ENCODE measurements around the gene POLR3A. TPM values are rescaled to one million over a fixed set of nuclear protein-coding genes. Genes with fewer than 3 reads are reported as not detected.

The POLR3A gene
- total RNA-seq, 2 donors from 2014 or later = 28.2 to 28.6 TPM

DNA sequence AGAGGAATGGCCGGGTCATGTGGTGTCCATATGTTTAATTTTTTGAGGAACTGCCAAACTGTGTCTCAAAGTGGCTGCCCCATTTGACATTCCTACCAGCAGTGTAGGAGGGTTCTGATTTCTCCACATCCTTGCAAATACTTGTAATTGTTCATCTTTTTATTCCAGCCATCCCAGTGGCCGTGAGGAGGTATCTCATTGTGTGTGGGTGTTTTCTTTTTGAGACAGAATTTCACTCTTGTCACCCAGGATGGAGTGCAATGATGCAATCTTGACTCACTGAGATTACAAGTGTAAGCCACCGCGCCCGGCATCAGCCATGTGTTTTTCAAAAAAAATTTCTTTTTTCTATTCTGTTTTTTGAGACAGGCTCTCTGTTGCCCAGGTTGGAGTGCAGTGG lies 64.0 kb downstream of the POLR3A start:
- no peak overlapping the region for H3K4me3 ChIP-seq (ENCODE audit: low read length)
- peaks cover 24% of the 10 kb centered on the region for H3K9me3 Mint-ChIP-seq
- H3K36me3 Mint-ChIP-seq (ENCODE audit: low read depth) = no peaks in the 10 kb centered on the region
- no peaks in the 10 kb centered on the region for H3K4me1 ChIP-seq (ENCODE audit: control insufficient read depth, insufficient read depth, low read length)
- no peaks in the 10 kb centered on the region for H3K36me3 ChIP-seq (ENCODE audit: control insufficient read depth, insufficient read depth, low read length)
- 75 to 96% methylated on average over 5 of the region's 5 CpGs for WGBS, 2 experiments (ENCODE audit: insufficient coverage in 1 of 2, insufficient read length in 1 of 2)
- no peaks in the 10 kb centered on the region for H3K27me3 Mint-ChIP-seq (ENCODE audit: insufficient read depth)
- H3K27ac ChIP-seq (ENCODE audit: low read depth, low read length) = no peak overlapping the region
- peaks cover 20% of the 10 kb centered on the region for H3K9me3 ChIP-seq (ENCODE audit: control insufficient read depth, low read length)
- no peaks in the 10 kb centered on the region for H3K27me3 ChIP-seq (ENCODE audit: control insufficient read depth, insufficient read depth, low read length, poor library complexity, severe bottlenecking)
- DNase-seq = no peak
- H3K4me1 Mint-ChIP-seq = no peaks in the 10 kb centered on the region
- no peak overlapping the region for H3K9ac ChIP-seq (ENCODE audit: extremely low read depth, low read length, poor library complexity, severe bottlenecking)
- TF ChIP-seq CTCF (conservative IDR thresholded peaks at IDR 0.05) = no peak
- H3K27ac Mint-ChIP-seq = no peak overlapping the region
- H3K4me3 Mint-ChIP-seq = no peak overlapping the region

GRCh38 chr10:77964811-77965210 lies 64.5 kb downstream of the POLR3A start:
- H3K27ac Mint-ChIP-seq = no peak overlapping the region
- no peak overlapping the region for H3K9ac ChIP-seq (ENCODE audit: extremely low read depth, low read length, poor library complexity, severe bottlenecking)

DNA sequence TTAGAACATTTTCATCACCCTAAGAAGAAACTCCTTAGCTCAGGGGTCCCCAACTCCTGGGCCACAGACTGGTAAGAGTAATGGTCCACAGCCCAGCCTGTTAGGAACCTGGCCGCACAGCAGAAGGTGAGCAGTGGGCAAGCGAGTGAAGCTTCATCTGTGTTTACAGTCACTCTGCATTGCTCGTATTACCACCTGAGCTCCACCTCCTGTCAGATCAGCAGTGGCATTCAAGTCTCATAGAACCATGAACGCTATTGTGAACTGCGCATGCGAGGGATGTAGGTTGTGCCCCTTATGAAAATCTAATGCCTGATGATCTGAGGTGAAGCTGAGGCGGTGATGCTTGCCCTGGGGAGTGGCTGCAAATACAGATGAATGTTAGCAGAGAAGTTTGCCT lies 65.4 kb downstream of the POLR3A start:
- TF ChIP-seq CTCF (conservative IDR thresholded peaks at IDR 0.05) = no peak
- peaks cover 3% of the 10 kb centered on the region for H3K27me3 Mint-ChIP-seq (ENCODE audit: insufficient read depth)
- no peak overlapping the region for H3K27ac Mint-ChIP-seq
- H3K9me3 Mint-ChIP-seq = peaks cover 24% of the 10 kb centered on the region
- Histone ChIP-seq H3K9ac (ENCODE audit: extremely low read depth, low read length, poor library complexity, severe bottlenecking) (no peak overlapping the region), H3K4me3 (ENCODE audit: low read length) (no peak overlapping the region), H3K36me3 (ENCODE audit: control insufficient read depth, insufficient read depth, low read length) (no peaks in the 10 kb centered on the region), H3K27ac (ENCODE audit: low read depth, low read length) (no peak overlapping the region), H3K4me1 (ENCODE audit: control insufficient read depth, insufficient read depth, low read length) (no peaks in the 10 kb centered on the region), H3K9me3 (ENCODE audit: control insufficient read depth, low read length) (peaks cover 20% of the 10 kb centered on the region), H3K27me3 (ENCODE audit: control insufficient read depth, insufficient read depth, low read length, poor library complexity, severe bottlenecking) (no peaks in the 10 kb centered on the region)
- H3K36me3 Mint-ChIP-seq (ENCODE audit: low read depth) = no peaks in the 10 kb centered on the region
- no peaks in the 10 kb centered on the region for H3K4me1 Mint-ChIP-seq
- 95 to 98% methylated on average over 7 of the region's 7 CpGs for WGBS, 2 experiments (ENCODE audit: insufficient coverage in 1 of 2, insufficient read length in 1 of 2)
- no peak for DNase-seq
- no peak overlapping the region for H3K4me3 Mint-ChIP-seq

More at GRCh38 chr10:77964811-77965210, 64.5 kb downstream of the POLR3A start:
- Histone ChIP-seq H3K36me3 (ENCODE audit: control insufficient read depth, insufficient read depth, low read length) (no peaks in the 10 kb centered on the region), H3K27me3 (ENCODE audit: control insufficient read depth, insufficient read depth, low read length, poor library complexity, severe bottlenecking) (no peaks in the 10 kb centered on the region), H3K27ac (ENCODE audit: low read depth, low read length) (no peak overlapping the region), H3K9me3 (ENCODE audit: control insufficient read depth, low read length) (peaks cover 20% of the 10 kb centered on the region), H3K4me3 (ENCODE audit: low read length) (no peak overlapping the region), H3K4me1 (ENCODE audit: control insufficient read depth, insufficient read depth, low read length) (no peaks in the 10 kb centered on the region)
- Mint-ChIP-seq H3K4me1 (no peaks in the 10 kb centered on the region), H3K27me3 (ENCODE audit: insufficient read depth) (no peaks in the 10 kb centered on the region), H3K9me3 (peaks cover 24% of the 10 kb centered on the region), H3K4me3 (no peak overlapping the region), H3K36me3 (ENCODE audit: low read depth) (no peaks in the 10 kb centered on the region)
- WGBS, 2 experiments (ENCODE audit: insufficient coverage in 1 of 2, insufficient read length in 1 of 2) = 90% methylated on average over 1 of the region's 1 CpG; no CpG with 5 or more reads in 1 of the 2 experiments
- no peak for TF ChIP-seq CTCF (conservative IDR thresholded peaks at IDR 0.05)
- no peak for DNase-seq
